Measurements from ENCODE around the gene KMO. TPM values are rescaled to one million over a fixed set of nuclear protein-coding genes. Genes with fewer than 3 reads are reported as not detected.
A peak's percentile ranks its signal among the peaks of the same experiment; 100 is the strongest.

Gene KMO
- total and polyA plus RNA-seq, 2 of the 8 experiments (the other 6 are each of a cell fraction or from before 2014, with no cell fraction given), result not detected

- TF ChIP-seq CHD7 (IDR thresholded peaks at IDR 0.05; ENCODE audit: insufficient replicate concordance, low read length) (no peak), TCF12 (IDR thresholded peaks at IDR 0.05; ENCODE audit: low read depth, low read length) (no peak), SAP30 (IDR thresholded peaks at IDR 0.05; ENCODE audit: insufficient read depth, insufficient replicate concordance, low read length) (no peak), CHD1 (IDR thresholded peaks at IDR 0.05; ENCODE audit: low read depth, low read length) (no peak), CHD2 (IDR thresholded peaks at IDR 0.05; ENCODE audit: low read length) (no peak), POLR2AphosphoS5 (IDR thresholded peaks at IDR 0.05; ENCODE audit: low read depth, low read length) (no peak), RAD21 (IDR thresholded peaks at IDR 0.05 in 1 of 2, conservative IDR thresholded peaks at IDR 0.05 in 1 of 2; ENCODE audit: low read depth in 2 of 2, low read length in 2 of 2) (peak; percentile 53 to 56)
Observed at GRCh38 chr1:241605146-241605805, 73.1 kb downstream of the KMO start (continued).
